NCI-H1092 treated with DMSO at 0.1 percent for 48 hours (cell line): Measurements from ENCODE around the gene LPAR6.
"Not testable (repeated sequence)": the region's sequence is repeated elsewhere in the genome, so short reads cannot be mapped to it uniquely, and the experiment has no call there.

Experiments used
- DNase-seq: peaks from one replicate; lab custom pipeline; 2025; lab: John Stamatoyannopoulos, UW

LPAR6 gene

GRCh38 chr13:48412881-48413351 is at the start of gene LPAR6:
Gene LPAR6, minus strand, starts transcription at chr13:48413113. Its CDS starts 690 bp downstream, at chr13:48412423.
- no peak for DNase-seq

- no peak for DNase-seq
Measured at GRCh38 chr13:48457578-48458242, 44.8 kb upstream of the LPAR6 start.

DNA sequence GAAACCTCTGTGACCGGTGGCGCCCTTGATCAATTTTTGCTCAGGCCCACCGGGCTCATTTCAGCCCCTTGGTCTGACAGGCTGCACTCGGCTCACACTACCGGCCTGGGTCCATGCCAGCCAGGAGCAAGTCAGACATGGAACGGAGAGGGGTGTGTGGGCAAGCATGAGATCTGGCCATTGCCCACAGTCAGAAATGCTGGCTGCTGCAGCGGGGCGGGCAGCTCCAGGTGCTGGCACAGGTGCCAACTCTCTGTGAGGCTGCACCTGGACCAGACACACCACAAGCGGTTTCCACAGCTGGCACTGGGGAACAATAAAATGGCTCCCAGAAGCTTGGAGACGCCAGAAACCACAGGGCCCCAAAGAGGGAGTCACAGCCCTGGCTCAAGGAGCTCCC is 43.6 kb upstream of the LPAR6 start:
- DNase-seq: no peak

DNA sequence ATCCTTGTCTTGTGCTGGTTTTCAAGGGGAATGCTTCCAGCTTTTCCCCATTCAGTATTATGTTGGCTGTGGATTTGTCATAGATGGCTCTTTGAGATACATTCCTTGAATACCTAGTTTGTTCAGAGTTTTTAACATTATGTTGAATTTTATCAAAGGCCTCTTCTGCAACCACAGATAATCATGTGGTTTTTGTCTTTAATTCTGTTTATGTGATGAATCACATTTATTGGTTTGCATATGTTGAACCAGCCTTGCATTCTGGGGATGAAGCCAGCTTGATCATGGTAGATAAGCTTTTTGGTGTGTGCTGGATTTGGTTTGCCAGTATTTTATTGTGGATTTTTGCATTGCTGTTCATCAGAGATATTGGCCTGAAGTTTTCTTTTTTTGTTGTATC is 38.3 kb upstream of the LPAR6 start:
- not testable (repeated sequence) for DNase-seq

DNA sequence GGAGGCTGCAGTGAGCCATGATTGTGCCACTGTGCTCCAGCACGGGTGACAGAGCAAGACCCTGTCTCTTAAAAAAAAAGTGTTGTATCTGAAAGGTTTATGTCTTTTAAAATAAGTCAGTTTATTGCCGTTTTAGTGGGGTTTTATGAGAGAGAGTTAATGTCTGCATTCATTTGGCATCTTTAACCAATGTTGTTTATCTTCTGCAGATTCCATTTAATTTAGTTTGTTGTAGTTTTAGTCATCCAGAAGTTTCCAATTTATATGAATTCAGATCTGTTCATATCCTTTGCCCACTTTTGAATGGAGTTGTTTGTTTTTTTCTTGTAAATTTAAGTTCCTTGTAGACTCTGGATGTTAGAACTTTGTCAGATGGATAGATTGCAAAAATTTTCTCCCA is 36.7 kb upstream of the LPAR6 start:
- DNase-seq: no peak

DNA sequence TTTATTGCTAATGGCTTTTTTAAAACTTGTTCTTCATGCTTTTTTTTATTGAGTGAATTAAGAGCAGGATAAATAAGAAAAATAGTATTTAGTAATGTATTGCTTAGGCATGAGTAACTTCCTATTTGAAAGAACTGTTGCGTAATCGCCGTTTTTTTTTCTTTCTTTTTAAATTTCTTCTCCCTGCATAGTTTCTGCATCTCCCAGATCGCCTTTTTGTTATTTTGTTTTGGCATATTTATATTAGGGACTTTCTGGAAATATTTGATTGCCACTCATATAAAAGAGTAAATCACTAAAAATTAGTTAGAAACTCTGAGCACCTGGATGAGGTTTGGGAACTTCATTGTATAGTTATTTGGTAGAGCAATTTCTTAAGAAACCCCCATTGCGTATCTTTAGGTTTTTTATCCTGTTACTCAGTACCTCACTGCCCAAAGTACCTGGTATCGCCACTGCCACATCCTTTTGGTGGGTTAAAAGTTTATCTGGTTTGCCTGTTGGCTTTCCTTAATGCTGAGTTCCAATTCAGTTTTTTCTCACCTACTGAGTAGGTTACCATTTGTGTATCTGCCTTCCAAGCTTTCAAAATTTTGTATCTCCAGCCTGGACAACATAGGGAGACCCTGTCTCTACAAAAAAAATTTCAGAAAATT is 36.2 kb upstream of the LPAR6 start:
- DNase-seq: no peak

DNA sequence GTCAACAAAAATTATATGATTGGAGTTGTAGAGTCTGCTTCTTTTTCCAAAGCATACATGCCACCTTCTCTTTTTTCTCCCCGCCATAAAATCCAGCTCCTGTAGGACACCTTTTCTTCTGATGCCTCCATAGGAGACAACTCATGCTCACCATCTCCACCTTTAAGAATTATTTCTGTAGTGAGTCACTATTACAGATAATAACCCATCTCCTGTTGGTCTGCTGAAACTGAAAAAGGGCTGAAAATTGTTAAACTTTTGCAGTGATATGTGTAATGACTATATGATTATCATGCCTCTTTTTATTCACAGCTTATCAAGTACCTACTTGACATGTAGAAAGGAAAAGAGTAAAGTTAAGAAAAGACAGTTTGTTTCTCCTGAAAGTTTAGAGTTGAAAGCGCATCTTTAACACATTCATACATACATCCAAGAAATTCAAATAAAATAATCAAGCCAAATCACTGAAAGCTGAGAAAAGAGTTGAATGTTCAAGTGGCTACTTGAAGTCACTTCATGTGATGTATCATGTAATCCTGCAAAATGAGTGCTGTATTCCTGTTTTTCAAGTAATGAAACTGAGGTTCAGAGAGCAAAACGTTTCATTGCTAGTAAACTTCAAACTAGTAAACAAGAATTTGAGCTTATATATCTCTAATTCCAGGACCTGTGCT is 35.5 kb upstream of the LPAR6 start:
- no peak for DNase-seq

DNA sequence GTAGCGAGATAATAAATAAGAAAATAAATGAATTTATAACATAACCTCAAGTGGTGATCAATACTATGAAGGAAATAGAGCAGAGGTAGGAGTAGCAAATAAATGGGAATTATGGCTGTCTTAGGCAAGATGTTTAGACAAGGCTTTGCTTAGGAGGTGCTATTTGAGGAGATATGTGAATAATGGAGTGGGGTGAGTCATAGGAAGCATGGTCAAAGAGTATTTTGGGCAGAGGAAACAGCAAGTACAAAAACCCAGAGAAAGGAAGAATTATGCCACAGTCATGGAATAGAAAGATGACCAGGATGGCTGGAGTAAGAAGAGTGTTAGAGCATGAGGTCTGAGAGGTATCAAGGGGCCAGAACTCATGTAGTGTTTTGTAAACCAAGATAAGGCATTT is 33.6 kb upstream of the LPAR6 start:
- no peak for DNase-seq

DNA sequence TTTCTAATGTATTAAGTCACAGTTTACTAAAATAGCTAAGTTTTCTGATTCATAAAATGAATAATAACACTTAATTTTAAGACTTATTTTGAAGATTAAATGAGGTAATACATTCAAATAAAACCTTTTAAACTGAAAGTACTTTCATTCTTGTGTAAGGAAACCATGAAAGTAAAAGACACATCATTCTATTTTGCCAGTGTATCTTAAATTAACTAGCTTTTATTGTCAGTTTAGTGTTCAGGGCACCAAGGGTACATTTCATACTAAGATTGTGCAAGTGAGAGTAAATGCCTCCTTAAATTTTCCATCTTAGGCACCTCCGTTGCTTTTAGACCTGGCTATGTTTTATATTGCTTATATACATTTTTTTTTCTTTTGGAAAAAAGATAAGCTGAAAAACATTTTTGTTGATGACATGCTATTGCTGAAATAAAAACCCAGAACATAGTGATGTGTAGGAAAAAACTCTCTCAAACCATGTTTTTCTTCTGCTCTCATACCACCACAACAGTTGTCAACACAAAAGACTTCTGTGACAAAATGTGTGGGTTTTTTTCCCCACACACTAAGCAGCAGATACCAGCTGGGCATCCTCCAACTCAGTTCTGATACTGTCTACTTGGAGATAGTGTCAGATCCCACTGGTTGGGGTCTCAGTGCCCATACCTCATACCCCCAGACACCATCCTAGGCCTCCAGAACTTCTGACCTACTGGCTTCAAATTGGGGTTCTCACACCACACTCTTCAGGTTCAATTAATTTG is 30.7 kb upstream of the LPAR6 start:
- no peak for DNase-seq

DNA sequence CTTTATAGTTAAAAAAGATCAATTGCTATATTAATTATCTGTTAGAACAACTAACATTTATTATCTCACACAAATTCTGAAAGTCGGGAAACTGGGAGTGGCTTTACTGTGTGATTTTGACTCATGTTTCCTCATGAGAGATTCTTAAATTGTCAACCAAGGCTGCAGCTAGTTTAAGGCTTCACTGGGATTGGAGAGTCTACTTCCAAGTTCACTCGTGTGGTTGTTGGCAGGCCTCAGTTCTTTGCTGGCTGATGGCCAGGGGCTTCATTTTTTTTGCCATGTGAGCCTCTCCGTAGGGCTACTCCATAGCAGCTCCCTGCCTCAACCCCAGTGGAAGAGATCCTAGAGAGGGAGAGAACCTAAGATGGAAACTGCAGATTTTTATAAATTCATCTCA is 24.5 kb upstream of the LPAR6 start:
- no peak for DNase-seq

DNA sequence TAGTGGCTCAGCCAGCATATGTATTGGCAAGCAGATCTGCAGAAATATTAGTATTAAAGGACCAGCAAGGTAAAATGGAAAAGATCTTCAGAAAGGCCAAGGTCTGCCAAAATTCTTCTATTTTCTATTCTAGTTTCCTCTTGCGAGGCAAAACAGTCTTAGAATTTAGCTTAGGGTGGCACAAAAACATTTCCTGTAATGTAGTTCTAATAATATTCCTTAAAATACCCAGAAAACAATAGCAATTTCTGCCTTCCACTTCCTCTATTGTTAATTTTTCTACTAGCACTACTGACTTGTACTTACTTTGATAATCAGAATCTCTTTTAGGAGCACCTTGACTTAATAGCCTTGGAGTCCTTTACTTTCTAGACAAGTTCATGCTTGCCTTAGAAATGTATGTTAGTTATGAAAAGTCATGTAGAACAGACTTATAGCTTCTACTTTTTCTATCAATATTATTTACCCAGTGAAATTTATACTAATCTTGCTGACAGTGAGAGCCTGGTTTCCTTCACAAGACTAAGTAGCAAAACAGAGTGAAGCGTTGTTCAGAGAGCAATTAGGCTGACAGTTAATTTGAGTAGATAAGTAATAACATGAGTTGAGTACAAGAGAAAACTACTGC is 23.9 kb upstream of the LPAR6 start:
- DNase-seq: no peak

DNA sequence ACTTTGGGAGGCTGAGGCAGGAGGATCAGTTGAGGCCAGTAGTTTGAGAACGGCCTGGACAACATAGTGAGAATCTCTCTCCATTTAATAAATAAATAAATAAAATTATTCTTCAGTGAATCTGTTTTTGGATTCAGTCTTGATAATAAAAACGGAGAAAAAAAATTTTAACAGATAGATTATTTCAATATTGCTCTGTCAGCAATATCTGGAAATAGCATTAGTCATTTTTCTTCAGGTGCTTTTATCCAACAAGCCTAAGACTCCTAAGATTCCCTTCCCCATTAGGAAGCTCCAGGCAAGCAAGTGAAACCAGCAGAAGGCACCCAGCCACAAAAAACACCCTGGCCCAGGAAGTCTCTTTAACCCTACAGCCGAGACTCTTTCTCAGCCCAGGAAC is 21.3 kb upstream of the LPAR6 start:
- no peak for DNase-seq

- no peak for DNase-seq
Measured at GRCh38 chr13:48431987-48432615, 19.2 kb upstream of the LPAR6 start.

DNA sequence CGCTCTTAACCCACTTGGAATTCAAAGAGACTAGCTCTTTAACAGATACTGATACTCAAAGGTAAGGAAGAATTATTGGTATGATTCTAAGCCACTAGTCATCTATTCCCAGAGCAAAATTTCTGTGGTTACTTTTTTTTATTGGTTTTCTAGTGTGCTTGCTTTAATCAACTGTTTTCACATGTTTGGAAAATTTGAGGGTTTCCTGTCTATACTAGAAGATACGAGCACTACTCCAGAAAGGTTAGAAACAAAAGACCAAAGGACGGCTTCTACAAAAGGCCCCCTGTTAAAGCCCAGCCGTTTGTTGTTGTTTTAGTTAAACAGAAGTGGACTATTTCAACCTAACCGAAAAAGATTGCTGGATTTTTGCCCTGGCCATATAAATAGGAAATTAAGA is 18.5 kb upstream of the LPAR6 start:
- DNase-seq: no peak

- no peak for DNase-seq
Measured at GRCh38 chr13:48429886-48430285, 17.0 kb upstream of the LPAR6 start.

DNA sequence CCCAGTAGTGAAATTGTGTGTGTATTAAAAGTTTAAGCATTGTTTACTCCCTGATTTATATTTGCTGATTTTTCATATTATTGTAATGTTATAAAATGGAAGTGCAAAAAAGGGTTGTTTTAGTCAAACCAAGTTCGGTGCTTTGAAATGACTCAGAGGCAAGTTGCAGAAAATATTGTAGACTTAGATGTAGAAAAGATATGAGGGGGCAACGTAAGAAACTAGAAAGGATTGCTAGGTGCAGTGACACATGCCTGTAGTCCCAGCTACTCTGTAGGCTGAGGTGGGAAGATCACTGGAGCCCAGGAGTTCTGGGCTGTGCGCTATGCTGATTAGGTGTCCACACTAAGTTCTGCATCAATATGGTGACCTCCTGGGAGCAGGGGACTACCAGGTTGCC is 16.1 kb upstream of the LPAR6 start:
- DNase-seq: no peak

DNA sequence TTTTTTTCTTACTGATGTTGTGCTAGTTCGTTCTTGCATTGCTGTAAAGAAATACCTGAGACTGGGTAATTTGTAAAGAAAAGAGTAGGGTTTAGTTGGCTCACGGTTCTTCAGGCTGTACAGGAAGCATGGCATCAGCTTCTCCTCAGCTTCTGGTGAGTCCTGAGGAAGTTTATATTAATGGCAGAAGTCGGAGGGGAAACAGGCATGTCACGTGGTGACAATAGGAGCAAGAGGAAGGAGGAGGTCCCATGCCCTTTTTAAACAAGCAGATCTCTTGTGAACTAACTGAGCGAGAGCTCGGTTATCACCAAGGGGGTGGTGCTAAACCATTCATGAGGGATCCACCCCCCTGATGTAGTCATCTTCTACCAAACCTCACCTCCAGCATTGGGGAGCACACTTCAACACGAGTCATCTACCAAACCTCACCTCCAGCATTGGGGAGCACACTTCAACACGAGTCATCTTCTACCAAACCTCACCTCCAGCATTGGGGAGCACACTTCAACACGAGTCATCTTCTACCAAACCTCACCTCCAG is 13.9 kb upstream of the LPAR6 start:
- DNase-seq: not testable (repeated sequence)

GRCh38 chr13:48426052-48426451 is 13.1 kb upstream of the LPAR6 start:
- no peak for DNase-seq

DNA sequence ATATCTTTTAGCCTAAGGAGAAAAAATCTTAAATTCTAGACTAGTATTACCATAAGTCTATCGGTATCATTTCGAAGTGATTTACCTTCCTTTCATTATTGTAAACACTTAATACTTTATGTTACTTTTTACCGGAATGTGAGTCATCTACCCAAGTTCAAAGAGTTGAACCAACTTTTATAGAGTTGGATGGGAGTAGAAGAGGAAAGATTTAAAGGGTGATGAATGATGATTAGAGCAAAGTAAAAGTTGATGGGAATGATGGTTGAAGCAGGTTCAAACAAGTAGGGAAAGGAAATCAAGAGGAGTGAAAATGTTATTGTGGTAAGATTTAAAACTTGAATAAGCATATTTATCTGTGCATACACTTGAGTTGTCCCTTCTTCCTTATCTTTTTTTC is 11.3 kb upstream of the LPAR6 start:
- DNase-seq: no peak

- DNase-seq: not testable (repeated sequence)
Measured at GRCh38 chr13:48422003-48422402, 9.1 kb upstream of the LPAR6 start.

DNA sequence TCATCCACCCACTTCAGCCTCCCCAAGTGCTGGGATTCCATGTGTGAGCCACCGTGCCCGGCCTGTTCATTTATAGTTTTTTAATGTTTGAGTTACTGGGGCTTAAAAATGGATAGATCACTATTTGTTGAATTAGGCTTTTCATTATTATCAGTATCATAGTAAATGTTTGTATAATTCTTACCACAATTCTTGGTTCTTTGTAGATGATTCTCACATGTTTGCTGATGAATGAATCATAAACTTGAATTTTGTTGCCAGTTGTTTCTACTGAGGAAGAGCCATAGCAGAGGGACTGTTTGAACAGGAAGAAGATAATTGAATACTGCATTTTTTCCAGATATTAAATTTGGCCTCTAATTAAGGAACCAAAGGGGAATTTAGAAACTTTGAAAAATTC is 2.6 kb upstream of the LPAR6 start:
- DNase-seq: no peak
